ENCODE results near the gene KIF17.

KIF17 gene

DNA sequence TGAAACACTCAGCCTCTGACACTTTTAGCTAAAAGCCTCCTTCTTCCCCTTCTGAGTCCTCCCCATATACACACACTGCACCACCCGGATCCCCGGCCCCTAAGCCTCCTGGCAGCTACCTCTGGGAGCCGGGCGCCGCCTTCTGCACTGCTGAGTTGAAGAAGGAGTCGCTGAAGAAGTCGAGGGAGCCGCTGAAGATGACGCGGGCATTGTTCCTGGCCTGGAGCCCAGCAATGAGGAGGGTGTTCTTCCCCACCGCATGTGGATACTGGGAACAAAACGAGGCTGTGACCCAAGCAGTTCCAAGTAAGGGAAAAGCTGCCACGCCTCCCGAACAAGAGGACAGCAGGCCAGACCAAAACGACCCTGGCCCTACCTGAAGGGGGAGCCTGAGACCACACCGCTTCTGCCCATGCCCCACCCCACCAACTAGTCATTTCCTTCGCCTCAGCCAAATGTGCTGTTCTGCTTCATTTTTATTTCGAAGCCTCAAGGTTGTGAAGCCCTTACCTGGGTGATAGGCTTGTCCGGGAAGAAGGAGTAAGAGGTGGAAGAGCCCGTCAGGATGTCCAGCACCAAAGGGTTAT is 63.6 kb downstream of the KIF17 start:
- DNase-seq, result no peak

DNA sequence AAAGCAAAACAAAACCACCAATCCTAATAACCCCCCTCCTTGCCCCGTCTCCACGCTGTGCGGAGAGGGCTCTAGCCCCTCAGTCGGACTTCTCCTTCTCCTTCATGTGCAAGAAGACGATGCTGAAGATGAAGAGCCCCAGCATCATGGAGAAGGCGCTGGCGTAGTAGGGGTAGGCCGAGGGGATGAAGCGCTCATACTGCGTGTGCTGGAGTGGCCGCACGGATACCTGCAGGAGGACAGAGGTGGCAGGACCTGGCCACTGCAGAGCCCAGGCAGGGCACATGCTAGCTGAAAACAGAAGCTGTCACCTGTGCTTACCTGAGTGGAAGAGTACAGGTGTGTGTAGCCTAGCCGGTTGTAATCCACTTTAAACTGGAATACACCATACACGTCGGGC is 65.5 kb downstream of the KIF17 start:
- DNase-seq, result no peak

GRCh38 chr1:20648946-20649345 is 68.9 kb downstream of the KIF17 start:
- DNase-seq, result no peak

- no peak for DNase-seq
Observed at GRCh38 chr1:20648438-20648837, 69.4 kb downstream of the KIF17 start.

DNA sequence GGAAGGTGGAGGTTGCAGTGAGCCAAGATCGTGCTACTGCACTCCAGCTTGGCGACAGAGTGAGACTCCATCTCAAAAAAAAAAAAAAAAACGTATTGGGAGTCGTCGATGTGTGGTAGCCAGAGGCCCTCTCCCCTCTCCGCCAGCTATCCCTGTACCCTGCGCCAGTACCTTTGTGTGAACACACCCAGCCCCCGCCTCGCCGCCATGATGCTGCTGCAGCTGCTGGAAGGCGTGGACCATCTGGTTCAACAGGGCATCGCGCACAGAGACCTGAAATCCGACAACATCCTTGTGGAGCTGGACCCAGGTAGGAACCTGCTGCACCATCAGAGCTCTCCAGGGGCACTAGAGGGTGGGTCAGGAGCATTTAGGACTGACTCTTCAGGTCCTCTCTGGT is 72.4 kb downstream of the KIF17 start:
- DNase-seq, result no peak

- DNase-seq, result no peak
Observed at GRCh38 chr1:20644416-20644815, 73.4 kb downstream of the KIF17 start.

DNA sequence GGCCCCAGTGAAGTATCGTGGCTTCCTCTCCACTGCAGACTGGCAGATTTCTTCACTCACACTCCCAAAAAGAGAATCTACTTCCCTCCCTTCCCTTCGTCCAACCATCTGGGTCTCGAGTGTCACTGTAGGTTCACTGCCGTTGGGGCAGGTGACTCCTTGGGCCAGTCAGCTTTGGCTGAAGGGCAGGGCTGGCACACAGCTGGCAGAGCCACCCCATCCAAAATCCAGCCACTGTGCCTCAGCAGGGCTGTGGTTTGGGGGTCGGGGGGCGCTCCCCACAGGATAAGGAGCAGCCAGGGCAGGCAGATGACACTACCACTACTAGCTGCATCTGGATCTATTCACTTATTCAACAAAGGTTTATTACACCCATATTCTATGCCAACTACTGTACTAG is 74.7 kb downstream of the KIF17 start:
- no peak for DNase-seq

- no peak for DNase-seq
Observed at GRCh38 chr1:20641975-20642374, 75.8 kb downstream of the KIF17 start.

DNA sequence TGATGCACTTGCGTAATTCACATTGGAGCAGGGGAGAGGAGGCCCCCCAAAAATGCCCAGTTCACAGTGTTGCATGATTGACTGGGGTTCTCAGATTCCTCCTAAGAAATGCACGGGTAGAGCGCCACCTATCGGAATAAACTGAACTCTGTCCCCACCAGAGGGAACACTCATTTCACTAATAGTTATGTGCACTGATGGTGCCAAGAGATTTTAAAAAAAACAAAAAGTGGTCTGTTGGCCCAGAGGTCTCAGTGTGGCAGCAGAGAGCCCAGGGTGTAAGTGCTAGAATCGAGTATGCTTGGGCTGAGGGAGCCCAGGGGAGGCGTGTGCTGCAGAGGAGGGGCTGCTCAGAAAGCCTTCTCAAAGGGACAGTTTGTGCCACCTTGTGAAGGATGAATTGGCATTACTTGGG is 77.6 kb downstream of the KIF17 start:
- peak; percentile 51 for DNase-seq

DNA sequence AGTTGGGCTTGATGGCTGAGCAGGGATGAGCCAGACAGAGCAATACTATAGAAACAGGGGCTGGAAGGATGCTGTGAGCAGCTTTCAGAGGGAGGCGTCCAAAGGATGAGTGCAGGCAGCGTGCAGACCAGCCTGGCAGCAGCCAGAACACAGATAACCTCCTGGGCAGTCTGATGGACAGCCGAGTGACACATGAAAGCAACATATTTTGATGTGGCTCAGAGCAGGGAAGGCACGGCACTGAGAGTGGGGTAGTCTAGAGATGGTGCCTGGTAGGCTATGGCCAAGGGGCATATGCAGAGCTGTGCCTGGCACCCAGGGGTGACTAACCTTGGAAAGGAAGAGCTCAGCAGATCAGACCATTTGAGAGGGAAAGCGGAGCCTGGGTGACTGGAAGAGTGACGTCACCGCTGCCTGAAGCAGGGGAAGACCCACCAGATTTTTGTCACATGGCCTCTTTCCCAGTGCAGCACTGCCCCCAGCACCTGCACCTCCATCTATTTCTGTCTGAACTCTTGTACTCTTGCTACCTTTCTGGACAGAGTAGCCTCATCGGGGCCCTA is 80.9 kb downstream of the KIF17 start:
- DNase-seq, result no peak

GRCh38 chr1:20634594-20635084 is 83.2 kb downstream of the KIF17 start:
- peak; percentile 39 for DNase-seq

DNA sequence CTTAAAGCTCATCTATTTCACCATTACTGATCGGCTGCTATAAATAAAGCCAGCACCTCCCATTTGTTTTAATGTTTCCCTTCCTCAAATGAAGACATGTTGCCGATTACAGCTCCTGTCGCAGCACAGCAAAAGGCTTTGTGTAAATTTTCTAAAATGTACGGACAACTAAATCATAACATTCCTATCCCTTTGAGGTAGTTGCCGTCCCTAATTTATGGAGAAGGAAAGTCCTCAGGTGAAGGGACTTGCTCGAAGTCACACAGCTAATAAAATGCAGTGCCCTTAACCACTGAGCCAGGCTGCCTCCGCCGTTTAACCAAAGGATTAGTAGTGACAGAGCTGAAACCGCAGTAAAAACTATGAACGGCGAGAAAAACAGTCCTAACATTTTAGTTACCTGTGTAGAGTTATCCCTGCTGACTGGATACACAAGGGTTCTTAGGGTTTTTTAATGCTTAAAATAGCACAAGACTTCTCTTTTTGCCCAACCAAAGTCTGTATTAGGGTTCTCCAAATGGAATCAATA is 83.7 kb downstream of the KIF17 start:
- DNase-seq, result no peak

DNA sequence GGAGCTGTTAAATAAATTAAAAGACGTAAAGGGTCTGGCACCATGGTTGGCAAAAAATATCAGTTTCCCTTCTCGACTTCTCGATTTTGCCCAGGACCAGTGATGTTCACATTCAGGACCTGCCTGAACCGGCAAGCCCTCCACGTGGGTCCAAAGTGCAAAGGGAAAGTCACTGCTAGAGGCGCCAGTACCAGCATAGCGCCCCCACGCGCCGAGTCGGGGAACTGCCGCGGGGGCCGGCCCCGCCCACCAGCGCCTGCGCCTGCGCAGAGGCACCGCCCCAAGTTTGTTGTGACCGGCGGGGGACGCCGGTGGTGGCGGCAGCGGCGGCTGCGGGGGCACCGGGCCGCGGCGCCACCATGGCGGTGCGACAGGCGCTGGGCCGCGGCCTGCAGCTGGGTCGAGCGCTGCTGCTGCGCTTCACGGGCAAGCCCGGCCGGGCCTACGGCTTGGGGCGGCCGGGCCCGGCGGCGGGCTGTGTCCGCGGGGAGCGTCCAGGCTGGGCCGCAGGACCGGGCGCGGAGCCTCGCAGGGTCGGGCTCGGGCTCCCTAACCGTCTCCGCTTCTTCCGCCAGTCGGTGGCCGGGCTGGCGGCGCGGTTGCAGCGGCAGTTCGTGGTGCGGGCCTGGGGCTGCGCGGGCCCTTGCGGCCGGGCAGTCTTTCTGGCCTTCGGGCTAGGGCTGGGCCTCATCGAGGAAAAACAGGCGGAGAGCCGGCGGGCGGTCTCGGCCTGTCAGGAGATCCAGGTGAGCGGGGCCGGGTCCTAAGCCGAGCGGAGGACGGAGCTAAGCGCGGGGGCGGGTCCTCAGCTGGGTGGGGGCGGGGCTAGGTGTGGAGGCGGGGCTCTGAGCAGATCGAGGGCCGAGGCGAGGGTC is 84.4 kb downstream of the KIF17 start, which contains the start of gene PINK1:
Gene PINK1 (plus strand): TSS at position 269 of the 875 bp plus-strand sequence. CDS start 91 bp downstream, at position 360.
- peak; percentile 63 for DNase-seq

DNA sequence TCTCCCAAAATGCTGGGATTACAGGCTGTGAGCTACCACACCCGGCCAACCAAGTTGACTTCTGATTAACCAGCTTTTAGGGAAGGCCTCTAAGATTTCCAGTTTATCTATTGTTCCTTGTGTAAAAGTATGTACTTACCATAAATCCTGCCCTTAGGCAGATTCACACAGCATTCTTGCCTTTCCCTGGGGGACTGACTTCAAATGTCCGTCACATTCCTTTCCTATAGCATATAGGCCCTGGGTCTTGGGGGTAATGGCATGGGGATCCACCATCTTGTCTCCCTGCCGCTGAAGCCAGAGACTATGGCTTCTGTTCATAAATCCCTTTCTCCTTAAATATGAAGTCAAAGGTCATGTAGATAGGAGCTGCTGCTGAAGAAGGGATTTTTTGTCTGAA is 85.4 kb downstream of the KIF17 start:
- peak; percentile 43 for DNase-seq

DNA sequence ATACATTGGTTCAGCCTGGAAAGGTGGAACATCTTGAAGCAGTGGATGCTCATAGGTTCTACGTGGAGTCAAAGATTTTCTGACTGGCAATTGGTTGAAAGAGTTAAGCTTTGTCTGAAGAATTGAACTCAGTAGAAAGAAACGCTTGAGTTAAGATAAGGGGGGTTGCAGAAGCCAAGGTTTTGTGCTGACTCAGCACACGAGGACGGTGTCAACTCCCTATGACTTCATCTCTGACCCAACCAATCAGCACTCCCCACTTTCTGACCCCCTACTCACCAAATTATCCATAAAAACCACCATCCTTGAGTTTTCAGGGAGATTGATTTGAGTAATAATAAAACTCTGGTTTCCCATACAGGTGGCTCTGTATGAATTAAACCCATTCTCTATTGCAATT is 87.1 kb downstream of the KIF17 start:
- no peak for DNase-seq

GRCh38 chr1:20626524-20626923 is 91.3 kb downstream of the KIF17 start:
- no peak for DNase-seq

GRCh38 chr1:20626098-20626427 is 91.7 kb downstream of the KIF17 start:
- no peak for DNase-seq

DNA sequence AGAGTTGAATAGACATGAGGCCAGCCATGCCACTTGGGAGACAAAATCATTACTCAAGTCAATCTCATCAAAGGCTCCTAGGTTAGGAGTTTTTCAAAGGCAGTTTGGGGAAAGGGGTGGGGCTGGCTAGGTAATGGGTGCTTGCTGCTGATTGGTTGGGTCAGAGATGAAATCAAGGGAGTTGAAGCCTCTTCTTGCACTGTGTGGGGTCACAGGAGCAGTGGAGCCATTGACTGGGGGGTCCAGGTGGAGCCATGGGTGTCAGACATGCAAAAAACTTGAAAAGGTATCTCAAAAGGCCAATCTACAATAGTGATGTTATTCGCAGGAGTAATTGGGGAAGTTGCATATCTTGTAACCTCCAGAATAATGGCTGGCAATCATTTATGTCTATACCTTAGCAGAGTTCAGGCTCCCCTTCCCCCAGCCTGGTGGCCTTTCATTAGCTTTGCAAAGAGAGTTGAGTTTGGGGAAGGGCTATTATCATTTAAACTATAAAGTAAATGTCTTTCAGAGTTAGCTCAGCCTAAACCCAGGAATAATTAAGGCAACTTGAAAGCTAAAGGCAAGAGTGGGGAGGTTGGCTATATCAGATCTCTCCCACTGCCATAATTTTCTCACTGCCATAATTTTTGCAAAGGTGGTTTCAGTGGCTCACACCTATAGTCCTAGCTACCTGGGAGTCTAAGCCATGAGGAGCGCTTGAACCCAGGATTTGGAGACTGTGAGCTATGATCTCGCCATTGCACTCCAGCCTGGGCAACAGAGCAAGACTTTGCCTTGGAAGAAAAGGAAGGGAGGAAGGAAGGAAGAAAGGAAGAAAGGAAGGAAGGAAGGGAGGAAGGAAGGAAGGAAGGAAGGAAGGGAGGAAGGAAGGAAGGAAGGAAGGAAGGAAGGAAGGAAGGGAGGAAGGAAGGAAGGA is 92.4 kb downstream of the KIF17 start:
- no peak for DNase-seq

- no peak for DNase-seq
Observed at GRCh38 chr1:20624709-20625108, 93.1 kb downstream of the KIF17 start.

- no peak for DNase-seq
Observed at GRCh38 chr1:20621012-20621411, 96.8 kb downstream of the KIF17 start.

DNA sequence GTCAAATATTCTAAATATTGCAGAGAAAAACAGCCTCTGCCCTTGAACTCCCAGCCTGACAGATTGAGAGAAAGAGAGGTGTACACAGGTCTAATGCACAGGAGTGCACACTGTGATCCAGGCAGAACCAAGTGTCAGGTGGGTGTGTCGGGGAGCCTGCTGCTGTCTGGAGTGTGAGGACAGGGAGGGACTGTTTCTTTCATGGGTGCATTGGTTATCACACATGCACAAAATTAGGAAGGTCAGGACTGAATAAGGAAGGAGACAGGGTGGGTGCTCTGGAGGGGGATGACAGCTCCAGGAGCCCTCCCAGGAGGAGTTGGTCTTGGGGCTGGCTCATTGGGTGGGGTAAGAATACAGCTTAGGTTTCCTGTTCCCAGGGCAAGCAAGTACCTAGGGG is 97.8 kb downstream of the KIF17 start:
- no peak for DNase-seq

- no peak for DNase-seq
Observed at GRCh38 chr1:20618550-20618949, 99.3 kb downstream of the KIF17 start.

Data from fibroblast of skin of right quadriceps (primary cell).